Keratinocyte (primary cell): ENCODE data around the gene SIGLEC11.

Experiments
- CTCF ChIP-seq, 3 experiments: IDR thresholded peaks in 1 of 3; conservative IDR thresholded peaks in 1 of 3; optimal IDR thresholded peaks in 1 of 3; 2 replicates in 2 of 3; 3 replicates in 1 of 3; pipeline versions ENCODE3 to v1.5.1; 2011; ENCODE audit warnings: low read length in 3 of 3, mild to moderate bottlenecking in 3 of 3, moderate library complexity in 2 of 3, control low read depth in 1 of 3, inconsistent platforms in 1 of 3; ENCODE audit not compliant: insufficient read depth in 2 of 3; ENCODE audit errors: extremely low read depth in 1 of 3
- EZH2 ChIP-seq: IDR thresholded peaks from one replicate; pipeline ENCODE4 v1.6.1; 2012; ENCODE audit warnings: inconsistent platforms, mild to moderate bottlenecking, low read length, moderate library complexity

- TF ChIP-seq EZH2 (no peak), CTCF (optimal IDR thresholded peaks at IDR 0.05 in 1 of 3, IDR thresholded peaks at IDR 0.05 in 1 of 3, conservative IDR thresholded peaks at IDR 0.05 in 1 of 3; ENCODE audit: extremely low read depth in 1 of 3, insufficient read depth in 2 of 3, low read length in 3 of 3) (peak in 2 of 3 experiments; percentile 30 to 31)
Observed at GRCh38 chr19:49916839-49917733, 43.9 kb downstream of the SIGLEC11 start.
